IPS-18a (cell line): Measurements from ENCODE around the gene PGAM5.

Experiments used
- H3K27ac ChIP-seq: one replicate; pipeline ENCODE4 v1.5.1; 2013; ENCODE audit warnings: low read length
- H3K27me3 ChIP-seq: one replicate; pipeline ENCODE4 v1.6.1; 2013; ENCODE audit warnings: mild to moderate bottlenecking, low read length; ENCODE audit not compliant: control insufficient read depth, insufficient read depth
- H3K36me3 ChIP-seq: one replicate; pipeline ENCODE4 v1.6.1; 2013; ENCODE audit warnings: low read depth, low read length; ENCODE audit not compliant: control insufficient read depth
- H3K4me1 ChIP-seq: one replicate; pipeline ENCODE4 v1.6.1; 2013; ENCODE audit warnings: low read depth, low read length; ENCODE audit not compliant: control insufficient read depth
- H3K4me3 ChIP-seq: one replicate; pipeline ENCODE4 v1.5.1; 2013; ENCODE audit warnings: low read length
- H3K9ac ChIP-seq: one replicate; pipeline ENCODE4 v1.6.1; 2013; ENCODE audit warnings: mild to moderate bottlenecking, low read length, moderate library complexity
- H3K9me3 ChIP-seq: one replicate; pipeline ENCODE4 v1.6.1; 2013; ENCODE audit warnings: low read depth, low read length; ENCODE audit not compliant: control insufficient read depth

Gene PGAM5

DNA sequence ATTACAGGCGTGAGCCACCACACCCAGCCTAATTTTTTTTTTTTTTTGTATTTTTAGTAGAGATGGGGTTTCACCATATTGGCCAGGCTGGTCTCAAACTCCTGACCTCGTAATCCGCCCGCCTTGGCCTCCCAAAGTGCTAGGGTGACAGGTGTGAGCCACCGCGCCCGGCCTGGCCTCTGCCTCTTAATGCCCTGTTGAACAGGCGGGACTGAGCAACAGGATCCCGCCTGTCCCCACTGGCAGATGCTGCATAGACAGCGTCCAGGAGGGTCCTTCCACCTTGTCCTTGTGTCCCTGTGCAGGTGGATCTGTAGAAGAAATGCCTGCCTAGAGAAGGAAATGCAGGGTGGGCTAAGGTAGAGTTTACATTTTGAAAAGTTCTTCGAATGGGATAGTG lies 5.7 kb downstream of the PGAM5 start:
- no peak overlapping the region for H3K9ac ChIP-seq
- no peaks in the 10 kb centered on the region for H3K27me3 ChIP-seq
- H3K4me1 ChIP-seq: no peaks in the 10 kb centered on the region
- H3K4me3 ChIP-seq: no peak overlapping the region
- H3K27ac ChIP-seq: no peak overlapping the region
- H3K36me3 ChIP-seq: peaks cover 39% of the 10 kb centered on the region
- no peaks in the 10 kb centered on the region for H3K9me3 ChIP-seq

DNA sequence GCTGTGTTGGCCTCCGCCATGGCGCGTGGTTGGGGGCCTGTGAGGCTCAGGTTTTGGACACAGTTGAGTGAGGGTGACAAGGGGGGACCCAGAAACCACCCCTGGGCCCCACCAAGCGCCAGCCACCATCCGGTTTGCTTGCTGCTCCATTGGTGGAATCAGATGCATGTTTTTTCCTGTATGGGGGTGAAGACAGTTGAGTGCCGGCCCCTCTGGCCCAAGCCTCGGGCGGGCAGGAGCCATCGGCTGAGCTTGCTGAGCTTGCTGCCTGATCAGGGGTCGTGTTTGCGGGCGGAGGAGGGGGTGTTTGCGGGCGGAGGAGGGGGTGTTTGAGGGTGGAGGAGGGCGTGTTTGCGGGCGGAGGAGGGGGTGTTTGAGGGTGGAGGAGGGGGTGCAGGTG lies 6.4 kb downstream of the PGAM5 start:
- Histone ChIP-seq H3K27ac (no peak overlapping the region), H3K9me3 (no peaks in the 10 kb centered on the region), H3K27me3 (no peaks in the 10 kb centered on the region), H3K9ac (no peak overlapping the region), H3K4me1 (no peaks in the 10 kb centered on the region), H3K4me3 (no peak overlapping the region), H3K36me3 (peaks cover 43% of the 10 kb centered on the region)

DNA sequence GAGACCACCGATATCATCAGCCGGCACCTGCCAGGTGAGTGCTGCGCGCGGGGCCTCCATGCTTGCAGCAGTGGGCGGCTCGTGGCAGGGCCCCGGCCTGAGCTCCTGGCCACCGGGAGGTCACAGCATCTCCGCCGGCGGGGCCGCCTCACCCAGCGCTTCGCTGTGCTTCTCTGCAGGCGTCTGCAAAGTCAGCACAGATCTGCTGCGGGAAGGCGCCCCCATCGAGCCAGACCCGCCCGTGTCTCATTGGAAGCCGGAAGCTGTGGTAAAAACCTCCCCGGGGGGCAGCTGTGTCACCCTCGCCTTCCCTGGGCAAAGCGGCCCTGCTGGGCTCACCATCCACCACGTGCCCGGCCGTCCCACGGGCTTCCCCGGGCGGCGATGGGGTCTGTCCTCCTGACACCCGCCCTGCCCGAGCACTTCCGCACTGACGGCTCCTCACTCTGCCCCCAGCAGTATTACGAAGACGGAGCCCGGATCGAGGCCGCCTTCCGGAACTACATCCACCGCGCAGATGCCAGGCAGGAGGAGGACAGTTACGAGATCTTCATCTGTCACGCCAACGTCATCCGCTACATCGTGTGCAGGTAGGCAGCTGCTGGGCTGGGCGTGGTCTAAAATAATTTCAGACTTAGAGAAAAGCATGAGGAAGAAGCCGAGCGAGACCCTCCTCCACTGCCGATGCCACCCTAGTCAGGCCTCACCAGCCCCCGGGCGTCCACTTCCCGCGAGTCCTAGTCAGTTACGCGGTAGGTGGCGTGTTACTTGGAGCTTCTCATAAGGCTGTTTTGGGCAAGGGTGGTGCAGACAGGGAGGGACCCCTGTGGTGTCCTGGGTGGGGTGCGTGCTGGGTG lies 7.1 kb downstream of the PGAM5 start:
- Histone ChIP-seq H3K9ac (no peak overlapping the region), H3K27ac (no peak overlapping the region), H3K4me1 (no peaks in the 10 kb centered on the region), H3K36me3 (peaks cover 43% of the 10 kb centered on the region), H3K27me3 (no peaks in the 10 kb centered on the region), H3K4me3 (no peak overlapping the region), H3K9me3 (no peaks in the 10 kb centered on the region)

DNA sequence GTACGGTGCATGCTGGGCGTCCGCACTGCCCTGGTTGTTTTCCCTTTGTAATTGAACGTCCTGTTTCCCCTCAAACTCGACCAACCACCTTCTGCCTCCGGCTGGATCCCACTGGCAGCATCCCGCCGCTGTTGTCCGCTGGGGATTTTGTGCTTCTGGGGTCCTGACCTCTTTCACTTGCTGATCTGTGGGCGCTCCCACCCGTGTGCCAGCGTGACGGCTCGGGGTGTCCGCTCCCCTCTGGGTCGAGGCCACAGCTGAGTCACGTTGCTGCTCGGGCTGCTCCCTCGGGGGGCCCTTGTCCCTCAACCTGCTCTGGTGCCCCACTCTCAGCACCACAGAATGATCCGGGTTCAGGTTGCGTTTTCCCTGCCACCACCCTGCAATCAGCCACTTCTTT lies 8.0 kb downstream of the PGAM5 start:
- Histone ChIP-seq H3K27ac (no peak overlapping the region), H3K9ac (no peak overlapping the region), H3K9me3 (no peaks in the 10 kb centered on the region), H3K4me1 (no peaks in the 10 kb centered on the region), H3K36me3 (peaks cover 51% of the 10 kb centered on the region), H3K4me3 (no peak overlapping the region), H3K27me3 (no peaks in the 10 kb centered on the region)

DNA sequence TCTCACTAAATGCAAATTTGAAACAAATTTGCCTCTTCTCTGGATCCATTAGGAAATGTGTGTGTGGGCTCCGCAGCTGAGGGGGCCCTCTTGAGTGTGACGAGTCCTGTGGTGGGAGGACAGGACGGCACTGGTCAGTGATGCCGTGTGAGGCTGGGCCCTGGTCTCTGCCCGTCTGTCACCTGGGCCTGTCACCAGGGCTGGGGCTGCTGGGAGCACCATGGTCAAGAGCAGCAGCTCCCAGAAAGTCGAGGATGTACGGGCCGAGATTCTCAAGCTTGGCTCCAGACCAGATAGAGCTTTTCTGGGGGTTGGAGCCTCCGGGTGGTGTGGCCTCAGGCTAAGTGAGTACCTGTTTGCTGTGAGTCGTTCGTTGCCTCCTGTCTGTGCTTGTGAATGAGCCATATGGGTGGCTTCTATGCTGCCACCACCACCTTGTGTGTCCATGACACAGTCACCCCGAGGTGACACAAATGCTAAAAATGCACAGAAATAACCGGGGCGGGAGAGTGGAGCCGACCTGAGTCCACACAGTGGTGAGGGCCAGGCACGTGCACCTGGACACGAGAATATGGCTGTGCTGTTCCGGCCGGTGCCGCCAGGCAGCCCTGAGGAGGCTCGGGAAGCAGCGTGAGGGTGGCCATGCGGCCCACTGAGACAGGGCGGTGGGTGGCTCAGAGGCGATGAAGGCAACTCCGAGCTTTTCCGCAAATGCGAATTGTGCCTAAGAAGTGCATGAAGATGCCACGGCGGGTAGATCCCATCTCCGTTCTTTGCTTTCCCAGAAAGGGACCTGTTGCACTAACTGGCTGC lies 8.7 kb downstream of the PGAM5 start:
- H3K9me3 ChIP-seq: no peaks in the 10 kb centered on the region
- no peak overlapping the region for H3K9ac ChIP-seq
- H3K36me3 ChIP-seq: peaks cover 54% of the 10 kb centered on the region
- no peak overlapping the region for H3K4me3 ChIP-seq
- H3K27ac ChIP-seq: no peak overlapping the region
- H3K27me3 ChIP-seq: no peaks in the 10 kb centered on the region
- H3K4me1 ChIP-seq: no peaks in the 10 kb centered on the region

DNA sequence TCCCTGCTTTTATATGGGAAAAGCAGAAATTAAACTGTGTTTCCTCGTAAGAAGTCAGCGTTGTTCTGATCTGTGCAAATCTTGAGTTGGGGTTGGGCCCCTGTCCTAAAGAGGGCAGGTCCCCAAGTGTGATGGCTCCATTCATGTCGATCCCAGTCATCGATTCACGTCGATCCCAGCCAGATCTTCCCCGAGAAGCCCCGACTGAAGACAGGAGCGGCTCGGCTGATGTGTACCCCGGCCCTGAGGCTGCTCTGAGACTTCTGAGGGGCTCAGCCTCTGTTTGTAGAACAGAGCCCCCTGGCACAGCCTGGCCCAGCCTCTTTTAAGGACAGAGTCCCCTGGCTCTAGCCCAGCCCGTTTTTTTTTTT lies 9.3 kb downstream of the PGAM5 start:
- no peaks in the 10 kb centered on the region for H3K9me3 ChIP-seq
- no peaks in the 10 kb centered on the region for H3K4me1 ChIP-seq
- H3K4me3 ChIP-seq: no peak overlapping the region
- H3K36me3 ChIP-seq: peaks cover 54% of the 10 kb centered on the region
- H3K9ac ChIP-seq: no peak overlapping the region
- H3K27me3 ChIP-seq: no peaks in the 10 kb centered on the region
- H3K27ac ChIP-seq: no peak overlapping the region

DNA sequence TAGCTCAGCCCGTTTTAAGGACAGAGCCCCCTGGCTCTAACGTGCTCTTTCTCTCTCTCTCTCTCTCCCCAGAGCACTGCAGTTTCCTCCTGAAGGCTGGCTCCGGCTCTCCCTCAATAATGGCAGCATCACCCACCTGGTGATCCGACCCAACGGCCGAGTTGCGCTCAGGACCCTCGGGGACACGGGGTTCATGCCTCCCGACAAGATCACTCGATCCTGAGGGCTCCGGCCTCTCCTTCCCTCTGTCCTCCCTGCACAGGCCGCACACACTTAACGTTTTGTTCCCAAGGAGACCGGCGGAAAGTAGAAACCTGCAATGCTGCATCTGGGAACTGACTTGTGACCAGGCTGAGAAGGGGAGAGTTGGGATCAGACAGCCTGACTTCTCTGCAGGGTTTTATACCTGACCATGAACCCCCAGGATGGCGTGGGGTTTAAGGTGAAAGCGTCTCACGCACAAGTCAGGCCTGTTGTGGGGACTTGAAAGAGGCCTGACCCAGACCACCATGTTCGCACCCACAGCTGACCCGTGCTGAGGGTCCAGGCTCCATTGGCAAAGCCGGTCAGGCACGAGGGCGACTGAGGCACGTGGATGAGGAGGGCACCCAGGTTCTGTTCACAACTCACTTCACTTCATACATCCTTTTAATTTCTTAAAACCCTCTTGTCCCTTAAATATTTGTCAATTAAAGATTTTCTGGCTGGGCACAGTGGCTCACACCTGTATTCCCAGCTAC lies 10.1 kb downstream of the PGAM5 start:
- H3K27me3 ChIP-seq: no peaks in the 10 kb centered on the region
- no peaks in the 10 kb centered on the region for H3K4me1 ChIP-seq
- H3K4me3 ChIP-seq: no peak overlapping the region
- H3K27ac ChIP-seq: no peak overlapping the region
- peaks cover 59% of the 10 kb centered on the region for H3K36me3 ChIP-seq
- no peaks in the 10 kb centered on the region for H3K9me3 ChIP-seq
- H3K9ac ChIP-seq: no peak overlapping the region

DNA sequence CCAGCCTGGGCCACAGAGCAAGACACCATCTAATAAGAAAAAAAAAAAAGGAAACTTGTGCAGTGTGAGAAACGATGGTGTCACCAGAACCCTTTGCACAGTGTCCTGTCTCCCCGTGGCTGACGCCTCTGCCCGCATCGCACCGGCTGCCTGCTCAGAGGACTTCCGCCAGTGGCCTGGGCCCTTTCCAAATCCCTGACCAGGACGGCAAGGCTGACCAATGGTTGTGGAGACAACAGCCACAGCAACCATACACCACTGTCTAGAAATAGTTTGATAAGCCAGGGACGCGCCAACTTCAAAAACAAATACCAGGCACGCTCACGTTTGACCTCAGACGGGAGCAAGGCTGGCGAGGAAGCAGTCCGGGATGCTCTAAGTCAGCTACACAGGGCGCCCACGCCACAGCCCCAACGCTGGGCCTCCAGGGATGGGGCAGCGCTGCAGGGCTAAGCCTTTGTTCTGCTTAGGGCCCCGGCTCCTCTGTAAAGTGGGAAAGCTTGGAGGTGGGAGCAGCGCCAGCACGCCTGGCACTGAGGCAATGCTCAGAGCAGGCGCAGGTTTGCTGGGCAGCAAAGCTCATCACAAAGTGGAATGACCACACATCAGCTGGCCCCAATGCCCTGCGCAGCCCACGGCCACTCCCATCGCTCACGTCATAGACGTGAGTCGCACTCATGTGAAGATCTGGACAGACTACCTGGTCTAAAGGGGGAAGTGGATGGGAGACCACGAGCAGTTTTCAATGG lies 12.5 kb downstream of the PGAM5 start:
- no peaks in the 10 kb centered on the region for H3K9me3 ChIP-seq
- no peaks in the 10 kb centered on the region for H3K4me1 ChIP-seq
- H3K4me3 ChIP-seq: no peak overlapping the region
- no peak overlapping the region for H3K9ac ChIP-seq
- H3K27ac ChIP-seq: no peak overlapping the region
- peaks cover 80% of the 10 kb centered on the region for H3K36me3 ChIP-seq
- no peaks in the 10 kb centered on the region for H3K27me3 ChIP-seq

DNA sequence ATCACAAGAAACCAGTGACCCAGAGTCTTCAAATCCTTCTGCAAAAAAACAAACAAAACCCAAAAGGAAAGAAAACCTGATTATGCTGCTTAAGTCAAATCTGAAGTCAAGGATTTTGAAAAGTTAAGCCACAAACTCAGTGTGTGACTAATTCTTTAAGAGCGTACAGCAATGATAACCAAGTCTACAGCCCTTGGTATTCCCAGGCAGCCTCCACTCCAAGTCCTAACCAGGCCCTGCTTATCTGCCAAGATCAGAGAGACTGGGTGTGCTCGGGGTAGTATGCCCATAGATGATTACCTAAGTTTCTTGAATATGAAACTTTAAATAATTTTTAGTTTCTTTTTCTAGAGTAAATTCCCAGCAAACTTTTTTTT lies 13.1 kb downstream of the PGAM5 start:
- Histone ChIP-seq H3K27ac (no peak overlapping the region), H3K9me3 (no peaks in the 10 kb centered on the region), H3K4me1 (no peaks in the 10 kb centered on the region), H3K4me3 (no peak overlapping the region), H3K9ac (no peak overlapping the region), H3K27me3 (no peaks in the 10 kb centered on the region), H3K36me3 (peaks cover 83% of the 10 kb centered on the region)

DNA sequence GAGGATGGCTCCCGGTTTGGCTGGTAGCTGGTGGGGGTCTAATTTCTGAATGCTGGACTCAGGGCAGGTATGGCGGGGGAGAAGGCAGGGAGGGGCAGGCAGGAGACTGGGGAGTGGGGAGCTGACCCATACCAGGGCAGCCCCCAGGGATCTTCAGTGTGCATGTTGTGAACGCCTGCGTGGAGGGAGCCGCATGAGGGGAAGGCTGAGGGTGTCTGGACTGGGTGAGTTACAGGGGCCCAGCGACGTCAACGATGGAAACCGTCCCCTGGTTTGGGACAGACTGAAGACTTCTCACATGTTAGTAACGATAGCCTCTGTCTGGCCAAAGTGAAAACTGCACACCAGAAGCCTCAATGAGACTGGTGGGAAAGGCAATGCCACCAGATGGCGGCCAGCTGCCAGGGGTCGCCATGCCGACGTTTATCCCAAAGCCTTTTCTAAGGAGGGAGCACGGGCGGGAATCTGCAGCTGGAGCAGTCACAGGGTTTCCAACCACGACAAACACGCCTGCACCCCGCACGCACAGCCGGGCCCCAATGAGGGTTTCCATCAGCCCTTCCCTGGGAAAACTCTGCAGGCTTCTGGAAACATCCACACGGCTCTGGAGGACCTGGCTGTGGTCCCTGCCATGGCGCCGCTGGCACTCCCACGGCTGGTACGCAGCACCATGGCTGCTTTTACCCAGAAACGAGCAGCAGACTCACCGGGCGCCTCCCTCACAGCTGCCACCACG lies 14.0 kb downstream of the PGAM5 start:
- Histone ChIP-seq H3K36me3 (peaks cover 78% of the 10 kb centered on the region), H3K9ac (no peak overlapping the region), H3K4me3 (no peak overlapping the region), H3K9me3 (no peaks in the 10 kb centered on the region), H3K27me3 (no peaks in the 10 kb centered on the region), H3K4me1 (no peaks in the 10 kb centered on the region), H3K27ac (no peak overlapping the region)
